IMR-90 (cell line): ENCODE data around the gene ZNF155.

Experiments
- BHLHE40 ChIP-seq: fragments of 150-350 bp; IDR thresholded peaks from 2 replicates; pipeline ENCODE4 v1.6.1; 2016; ENCODE audit warnings: mild to moderate bottlenecking, low read depth, low read length
- CHD1 ChIP-seq: IDR thresholded peaks from 2 replicates; pipeline ENCODE4 v1.6.1; 2012; ENCODE audit warnings: low read depth, low read length, improper control_type of control experiment
- CTCF ChIP-seq: conservative IDR thresholded peaks from 2 replicates; pipeline ENCODE4 v1.5.1; 2012; ENCODE audit warnings: mild to moderate bottlenecking, low read depth, low read length, improper control_type of control experiment
- FOS ChIP-seq: fragments of 150-350 bp; IDR thresholded peaks from 2 replicates; pipeline ENCODE4 v1.6.1; 2016; ENCODE audit warnings: low read depth, low read length
- MXI1 ChIP-seq: IDR thresholded peaks from 2 replicates; pipeline ENCODE4 v1.6.1; 2012; ENCODE audit warnings: low read depth, mild to moderate bottlenecking, low read length, moderate library complexity, borderline replicate concordance
- POLR2A ChIP-seq: IDR thresholded peaks from 2 replicates; pipeline ENCODE4 v1.6.1; 2012; ENCODE audit warnings: mild to moderate bottlenecking, low read depth, low read length
- RAD21 ChIP-seq: IDR thresholded peaks from 2 replicates; pipeline ENCODE4 v1.6.1; 2012; ENCODE audit warnings: low read length, improper control_type of control experiment
- RCOR1 ChIP-seq: IDR thresholded peaks from 2 replicates; pipeline ENCODE4 v1.6.1; 2012; ENCODE audit warnings: mild to moderate bottlenecking, low read length, improper control_type of control experiment; ENCODE audit not compliant: insufficient replicate concordance
- SMC3 ChIP-seq: fragments of 150-350 bp; IDR thresholded peaks from 2 replicates; pipeline ENCODE4 v1.6.1; 2016; ENCODE audit warnings: low read depth, mild to moderate bottlenecking, antibody characterized with exemption, low read length, moderate library complexity
- USF2 ChIP-seq: fragments of 150-350 bp; IDR thresholded peaks from 2 replicates; pipeline ENCODE4 v1.6.1; 2017; ENCODE audit warnings: mild to moderate bottlenecking, antibody characterized with exemption, low read length, low read depth

DNA sequence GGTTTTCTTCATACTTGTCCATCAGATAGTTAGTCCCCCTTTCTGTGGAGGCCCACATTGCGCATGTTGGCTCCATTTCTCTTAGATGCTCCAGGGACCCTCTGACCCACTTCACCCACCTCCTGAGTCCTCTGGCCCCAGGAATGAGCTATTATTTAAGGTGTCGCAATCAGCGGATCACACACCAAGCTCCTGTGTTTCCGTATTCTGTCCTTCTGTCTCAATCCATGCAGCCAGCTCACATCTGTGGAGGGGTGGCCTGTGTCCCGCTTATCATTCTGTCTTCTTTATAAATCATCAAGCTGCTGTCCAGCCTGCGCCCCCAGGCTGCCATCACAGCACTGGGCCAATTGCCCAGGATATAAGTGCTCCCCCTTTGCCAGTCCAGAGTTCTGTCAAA lies 23.5 kb downstream of the ZNF155 start:
- no peak for TF ChIP-seq BHLHE40
- no peak for TF ChIP-seq CTCF
- TF ChIP-seq MXI1: no peak
- no peak for TF ChIP-seq SMC3
- no peak for TF ChIP-seq RAD21
- no peak for TF ChIP-seq POLR2A
- TF ChIP-seq CHD1: no peak
- TF ChIP-seq RCOR1: no peak
- no peak for TF ChIP-seq USF2
- TF ChIP-seq FOS: no peak
